ENCODE data around the gene LARGE1.

The LARGE1 gene

GRCh38 chr22:33906475-33906874 is 13.8 kb downstream of the LARGE1 start:
- Histone ChIP-seq H3K23ac (ENCODE audit: low read depth, low read length, poor library complexity) (no peak overlapping the region), H4K8ac (ENCODE audit: low read depth, low read length) (no peak overlapping the region), H3K9ac (ENCODE audit: low read depth, low read length, poor library complexity) (no peak overlapping the region), H3K4me2 (ENCODE audit: insufficient read depth, low read length, poor library complexity, severe bottlenecking) (no peak overlapping the region), H3K4me1 (ENCODE audit: control insufficient read depth in 2 of 2, insufficient read depth in 1 of 2, low read depth in 1 of 2, low read length in 2 of 2) (no peaks in the 10 kb centered on the region), H2AK5ac (ENCODE audit: low read depth, low read length) (no peak overlapping the region), H3K36me3 (replicated peaks in 1 of 2; ENCODE audit: control insufficient read depth in 2 of 2, insufficient read depth in 2 of 2, low read length in 2 of 2) (peaks cover 2 to 10% of the 10 kb centered on the region in 2 donors), H4K91ac (ENCODE audit: low read depth, low read length, poor library complexity) (no peak overlapping the region), H3K18ac (ENCODE audit: low read length) (no peak overlapping the region), H3K27ac (replicated peaks; ENCODE audit: low read length) (no peak overlapping the region), H3K14ac (ENCODE audit: low read length) (no peak overlapping the region), H2BK120ac (ENCODE audit: low read depth, low read length) (no peak overlapping the region), H3K27me3 (ENCODE audit: control insufficient read depth in 3 of 3, insufficient read depth in 3 of 3, low read depth in 1 of 3, low read length in 3 of 3) (no peaks in the 10 kb centered on the region), H2BK12ac (ENCODE audit: low read length) (no peak overlapping the region), H2BK15ac (ENCODE audit: low read length) (no peak overlapping the region), H3K79me1 (ENCODE audit: low read depth, low read length) (no peaks in the 10 kb centered on the region), H2BK5ac (ENCODE audit: low read length) (no peak overlapping the region), H3K4me3 (ENCODE audit: low read length in 2 of 2) (no peak overlapping the region), H2AFZ (ENCODE audit: low read length) (no peak overlapping the region), H3K4ac (ENCODE audit: low read length) (no peak overlapping the region), H3K9me3 (replicated peaks in 1 of 2; ENCODE audit: control insufficient read depth in 2 of 2, insufficient read depth in 1 of 2, low read depth in 1 of 2, low read length in 2 of 2) (peaks cover 0 to 16% of the 10 kb centered on the region in 2 donors)
- no peak for DNase-seq (ENCODE audit: low spot score)

- Histone ChIP-seq H3K27me3 (ENCODE audit: control insufficient read depth in 3 of 3, insufficient read depth in 3 of 3, low read depth in 1 of 3, low read length in 3 of 3) (no peaks in the 10 kb centered on the region), H2AFZ (ENCODE audit: low read length) (no peak overlapping the region), H3K79me1 (ENCODE audit: low read depth, low read length) (peaks cover 2% of the 10 kb centered on the region), H3K18ac (ENCODE audit: low read length) (no peak overlapping the region), H3K14ac (ENCODE audit: low read length) (no peak overlapping the region), H2AK5ac (ENCODE audit: low read depth, low read length) (no peak overlapping the region), H2BK15ac (ENCODE audit: low read length) (no peak overlapping the region), H3K36me3 (replicated peaks in 1 of 2; ENCODE audit: control insufficient read depth in 2 of 2, insufficient read depth in 2 of 2, low read length in 2 of 2) (no peaks in the 10 kb centered on the region), H4K8ac (ENCODE audit: low read depth, low read length) (no peak overlapping the region), H3K4me2 (ENCODE audit: insufficient read depth, low read length, poor library complexity, severe bottlenecking) (no peak overlapping the region), H3K23ac (ENCODE audit: low read depth, low read length, poor library complexity) (no peak overlapping the region), H3K9me3 (replicated peaks in 1 of 2; ENCODE audit: control insufficient read depth in 2 of 2, insufficient read depth in 1 of 2, low read depth in 1 of 2, low read length in 2 of 2) (peaks cover 0 to 5% of the 10 kb centered on the region in 2 donors), H3K4me1 (ENCODE audit: control insufficient read depth in 2 of 2, insufficient read depth in 1 of 2, low read depth in 1 of 2, low read length in 2 of 2) (peaks cover 0 to 6% of the 10 kb centered on the region in 2 donors), H4K91ac (ENCODE audit: low read depth, low read length, poor library complexity) (no peak overlapping the region), H2BK120ac (ENCODE audit: low read depth, low read length) (no peak overlapping the region), H3K4me3 (ENCODE audit: low read length in 2 of 2) (no peak overlapping the region), H2BK12ac (ENCODE audit: low read length) (no peak overlapping the region), H3K9ac (ENCODE audit: low read depth, low read length, poor library complexity) (no peak overlapping the region), H3K27ac (replicated peaks; ENCODE audit: low read length) (no peak overlapping the region), H3K4ac (ENCODE audit: low read length) (no peak overlapping the region), H2BK5ac (ENCODE audit: low read length) (no peak overlapping the region)
- DNase-seq (ENCODE audit: low spot score), result no peak
- WGBS, 2 donors (ENCODE audit: extremely low coverage in 2 of 2, insufficient read length in 2 of 2, insufficient replicate concordance in 1 of 2), result no CpG with 5 or more reads among the region's 7 CpGs
Observed at GRCh38 chr22:33903012-33903411, 17.3 kb downstream of the LARGE1 start.

GRCh38 chr22:33902073-33902472 is 18.2 kb downstream of the LARGE1 start:
- no peak overlapping the region for H3K18ac ChIP-seq (ENCODE audit: low read length)
- no peak overlapping the region for H2BK15ac ChIP-seq (ENCODE audit: low read length)
- peaks cover 0 to 5% of the 10 kb centered on the region in 2 donors for H3K9me3 ChIP-seq (replicated peaks in 1 of 2; ENCODE audit: control insufficient read depth in 2 of 2, insufficient read depth in 1 of 2, low read depth in 1 of 2, low read length in 2 of 2)
- no peak overlapping the region for H3K4me3 ChIP-seq (ENCODE audit: low read length in 2 of 2)
- no peak overlapping the region for H2BK5ac ChIP-seq (ENCODE audit: low read length)
- no peak overlapping the region for H2BK12ac ChIP-seq (ENCODE audit: low read length)
- no peak overlapping the region for H3K27ac ChIP-seq (replicated peaks; ENCODE audit: low read length)
- no peak overlapping the region for H3K23ac ChIP-seq (ENCODE audit: low read depth, low read length, poor library complexity)
- peaks cover 2% of the 10 kb centered on the region for H3K79me1 ChIP-seq (ENCODE audit: low read depth, low read length)
- no peak overlapping the region for H3K9ac ChIP-seq (ENCODE audit: low read depth, low read length, poor library complexity)
- H3K36me3 ChIP-seq (replicated peaks in 1 of 2; ENCODE audit: control insufficient read depth in 2 of 2, insufficient read depth in 2 of 2, low read length in 2 of 2), result no peaks in the 10 kb centered on the region
- no peak overlapping the region for H2AFZ ChIP-seq (ENCODE audit: low read length)
- H4K8ac ChIP-seq (ENCODE audit: low read depth, low read length), result no peak overlapping the region
- H4K91ac ChIP-seq (ENCODE audit: low read depth, low read length, poor library complexity), result no peak overlapping the region
- H2BK120ac ChIP-seq (ENCODE audit: low read depth, low read length), result no peak overlapping the region
- WGBS, 2 donors (ENCODE audit: extremely low coverage in 2 of 2, insufficient read length in 2 of 2, insufficient replicate concordance in 1 of 2), result no CpG with 5 or more reads among the region's 8 CpGs
- H2AK5ac ChIP-seq (ENCODE audit: low read depth, low read length), result no peak overlapping the region
- no peak overlapping the region for H3K4ac ChIP-seq (ENCODE audit: low read length)
- H3K14ac ChIP-seq (ENCODE audit: low read length), result no peak overlapping the region
- no peak overlapping the region for H3K4me2 ChIP-seq (ENCODE audit: insufficient read depth, low read length, poor library complexity, severe bottlenecking)
- DNase-seq (ENCODE audit: low spot score), result no peak
- H3K27me3 ChIP-seq (ENCODE audit: control insufficient read depth in 3 of 3, insufficient read depth in 3 of 3, low read depth in 1 of 3, low read length in 3 of 3), result no peaks in the 10 kb centered on the region
- peaks cover 0 to 12% of the 10 kb centered on the region in 2 donors for H3K4me1 ChIP-seq (ENCODE audit: control insufficient read depth in 2 of 2, insufficient read depth in 1 of 2, low read depth in 1 of 2, low read length in 2 of 2)

DNA sequence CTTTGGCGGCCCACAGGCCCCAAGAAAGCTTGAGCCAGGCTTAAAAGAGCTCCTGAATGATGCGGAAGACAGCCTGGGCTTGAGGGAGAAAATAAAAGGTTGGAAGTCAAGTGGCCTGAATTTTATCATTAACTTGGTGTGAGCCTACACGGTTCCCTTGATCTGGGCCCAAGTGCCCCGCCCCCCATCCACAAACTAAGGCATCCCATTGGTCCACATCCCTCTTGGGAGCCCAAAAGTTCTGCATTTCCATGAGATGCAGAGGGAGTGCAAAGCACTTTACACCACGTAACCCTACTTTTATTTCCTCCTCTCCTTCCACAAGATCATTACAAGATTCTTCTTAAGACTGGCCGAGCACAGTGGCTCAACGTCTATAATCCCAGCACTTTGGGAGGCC is 22.2 kb downstream of the LARGE1 start:
- peaks cover 2% of the 10 kb centered on the region for H3K79me1 ChIP-seq (ENCODE audit: low read depth, low read length)
- no peaks in the 10 kb centered on the region for H3K36me3 ChIP-seq (replicated peaks in 1 of 2; ENCODE audit: control insufficient read depth in 2 of 2, insufficient read depth in 2 of 2, low read length in 2 of 2)
- peaks cover 0 to 6% of the 10 kb centered on the region in 2 donors for H3K9me3 ChIP-seq (replicated peaks in 1 of 2; ENCODE audit: control insufficient read depth in 2 of 2, insufficient read depth in 1 of 2, low read depth in 1 of 2, low read length in 2 of 2)
- no peak overlapping the region for H3K4me3 ChIP-seq (ENCODE audit: low read length in 2 of 2)
- no peak overlapping the region for H3K23ac ChIP-seq (ENCODE audit: low read depth, low read length, poor library complexity)
- no peak overlapping the region for H3K4me2 ChIP-seq (ENCODE audit: insufficient read depth, low read length, poor library complexity, severe bottlenecking)
- H2BK120ac ChIP-seq (ENCODE audit: low read depth, low read length), result no peak overlapping the region
- H2AFZ ChIP-seq (ENCODE audit: low read length), result no peak overlapping the region
- no peak overlapping the region for H3K4ac ChIP-seq (ENCODE audit: low read length)
- H4K91ac ChIP-seq (ENCODE audit: low read depth, low read length, poor library complexity), result no peak overlapping the region
- no peak overlapping the region for H2BK12ac ChIP-seq (ENCODE audit: low read length)
- H2AK5ac ChIP-seq (ENCODE audit: low read depth, low read length), result no peak overlapping the region
- H2BK15ac ChIP-seq (ENCODE audit: low read length), result no peak overlapping the region
- H3K18ac ChIP-seq (ENCODE audit: low read length), result no peak overlapping the region
- WGBS, 2 donors (ENCODE audit: extremely low coverage in 2 of 2, insufficient read length in 2 of 2, insufficient replicate concordance in 1 of 2), result no CpG with 5 or more reads among the region's 7 CpGs
- no peak for DNase-seq (ENCODE audit: low spot score)
- H3K4me1 ChIP-seq (ENCODE audit: control insufficient read depth in 2 of 2, insufficient read depth in 1 of 2, low read depth in 1 of 2, low read length in 2 of 2), result peaks cover 0 to 16% of the 10 kb centered on the region in 2 donors
- H4K8ac ChIP-seq (ENCODE audit: low read depth, low read length), result no peak overlapping the region
- no peaks in the 10 kb centered on the region for H3K27me3 ChIP-seq (ENCODE audit: control insufficient read depth in 3 of 3, insufficient read depth in 3 of 3, low read depth in 1 of 3, low read length in 3 of 3)
- no peak overlapping the region for H3K9ac ChIP-seq (ENCODE audit: low read depth, low read length, poor library complexity)
- no peak overlapping the region for H2BK5ac ChIP-seq (ENCODE audit: low read length)
- H3K27ac ChIP-seq (replicated peaks; ENCODE audit: low read length), result no peak overlapping the region
- H3K14ac ChIP-seq (ENCODE audit: low read length), result no peak overlapping the region
